ENCODE measurements around the gene MACROD1.

- TF ChIP-seq CTCF (IDR thresholded peaks at IDR 0.05), result no peak
- TF ChIP-seq POLR2AphosphoS5 (IDR thresholded peaks at IDR 0.05; ENCODE audit: insufficient read depth in 1 of 2, low read depth in 1 of 2), result no peak
- TF ChIP-seq POLR2A (IDR thresholded peaks at IDR 0.05), result no peak
Measured at GRCh38 chr11:64114231-64114630, 51.7 kb downstream of the MACROD1 start.
